GM18499 (cell line): Measurements from ENCODE around the gene OR3A2.
"Not testable (repeated sequence)": the region's sequence is repeated elsewhere in the genome, so short reads cannot be mapped to it uniquely, and the experiment has no call there.

Experiments
- ATAC-seq: cut with Tn5 transposase; IDR thresholded peaks from one replicate; pipeline ENCODE4 v1.9.1; 2021; ENCODE audit warnings: moderate number of reproducible peaks; ENCODE audit not compliant: insufficient read depth, unreplicated experiment

The OR3A2 gene

DNA sequence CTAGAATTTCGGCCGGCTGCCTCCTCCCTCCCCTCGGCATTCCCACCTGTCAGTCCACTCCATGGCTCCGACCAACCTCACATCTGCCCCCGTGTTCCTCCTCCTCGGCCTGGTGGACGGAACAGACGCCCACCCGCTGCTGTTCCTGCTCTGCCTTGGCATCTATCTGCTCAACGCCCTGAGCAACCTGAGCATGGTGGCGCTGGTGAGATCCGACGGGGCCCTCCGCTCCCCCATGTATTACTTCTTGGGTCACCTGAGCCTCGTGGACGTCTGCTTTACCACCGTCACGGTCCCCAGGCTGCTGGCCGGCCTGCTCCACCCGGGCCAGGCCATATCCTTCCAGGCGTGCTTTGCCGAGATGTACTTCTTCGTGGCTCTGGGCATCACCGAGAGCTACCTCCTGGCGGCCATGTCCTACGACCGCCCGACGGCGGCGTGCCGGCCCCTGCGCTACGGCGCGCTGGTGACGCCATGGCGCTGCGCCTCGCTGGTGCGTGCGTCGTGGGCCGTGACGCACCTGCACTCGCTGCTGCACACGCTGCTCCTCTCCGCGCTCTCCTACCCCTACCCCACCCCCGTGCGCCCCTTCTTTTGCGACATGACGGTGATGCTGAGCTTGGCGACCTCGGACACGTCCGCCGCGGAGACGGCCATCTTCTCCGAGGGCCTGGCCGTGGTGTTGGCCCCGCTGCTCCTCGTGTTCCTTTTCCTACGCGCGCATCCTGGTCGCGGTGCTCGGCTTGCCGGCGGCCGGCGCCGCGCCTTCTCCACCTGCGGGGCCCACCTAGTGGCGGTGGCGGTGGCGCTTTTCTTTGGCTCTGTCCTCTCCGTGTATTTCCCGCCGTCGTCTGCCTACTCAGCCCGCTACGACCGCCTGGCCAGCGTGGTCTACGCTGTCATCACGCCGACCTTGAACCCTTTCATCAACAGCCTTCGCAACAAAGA, at the start of gene OR3A2:
OR3A2 (minus strand) TSS at position 440 of the 948 bp plus-strand sequence.
- ATAC-seq, result no peak

DNA sequence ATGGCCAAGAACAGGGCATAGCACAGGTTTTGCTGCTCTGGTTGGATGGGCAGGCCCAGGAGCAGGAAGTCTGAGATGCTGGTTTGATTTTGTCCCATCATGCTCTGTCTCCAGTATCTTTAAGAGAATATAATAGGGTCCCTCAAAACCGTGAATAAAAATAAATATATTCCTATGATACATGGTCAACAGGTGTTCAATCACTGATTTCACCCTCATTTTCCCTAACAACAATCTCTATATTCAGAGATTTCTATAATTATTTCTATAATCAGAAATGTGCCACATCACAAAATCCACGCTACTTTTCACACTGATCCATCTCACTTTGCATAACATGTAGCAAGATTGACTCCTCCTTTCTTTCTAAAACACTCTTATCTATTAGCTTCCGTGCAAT, 47.6 kb upstream of the OR3A2 start, which contains the start of gene OR1E2:
OR1E2 (minus strand) TSS at position 101 of the 400 bp plus-strand sequence; CDS start at position 101, 0 bp downstream.
- ATAC-seq, result no peak

DNA sequence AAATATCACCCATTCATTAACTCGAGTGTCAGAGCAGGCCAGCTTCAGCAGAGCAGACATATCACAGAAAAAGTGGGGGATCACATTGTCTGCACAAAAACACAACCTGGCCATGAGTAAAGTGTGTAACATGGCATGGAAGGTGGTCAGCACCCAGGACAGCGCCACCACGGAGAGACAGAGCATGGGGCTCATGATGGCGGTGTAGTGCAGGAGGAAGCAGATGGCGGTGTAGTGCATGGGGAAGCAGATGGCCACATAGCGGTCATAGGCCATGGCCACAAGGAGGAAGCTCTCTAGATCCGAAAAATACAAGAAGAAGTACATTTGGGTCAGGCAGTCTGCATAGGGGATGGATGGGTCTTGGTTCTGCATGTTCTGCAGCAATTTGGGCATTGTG, 47.1 kb upstream of the OR3A2 start:
- ATAC-seq, result not testable (repeated sequence)

DNA sequence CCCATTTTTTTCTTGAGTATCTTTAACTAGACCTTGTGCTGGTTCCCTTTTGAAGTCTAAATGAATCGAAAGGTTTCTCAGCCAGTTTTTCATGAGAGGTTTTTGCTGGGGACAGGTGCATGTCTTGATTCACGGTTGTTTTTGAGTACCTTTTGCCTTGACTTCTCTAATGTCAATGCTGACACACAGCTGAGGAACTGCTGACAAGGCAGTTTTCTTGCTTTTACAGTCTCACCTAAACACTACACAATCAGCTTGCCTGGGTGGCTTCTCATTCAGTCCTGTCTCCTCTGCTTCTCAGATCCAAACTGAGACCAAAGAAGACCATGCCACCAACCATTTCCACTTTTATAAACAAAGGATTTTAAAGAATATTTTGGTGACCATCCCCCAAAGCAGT, 32.1 kb upstream of the OR3A2 start:
- ATAC-seq, result no peak

DNA sequence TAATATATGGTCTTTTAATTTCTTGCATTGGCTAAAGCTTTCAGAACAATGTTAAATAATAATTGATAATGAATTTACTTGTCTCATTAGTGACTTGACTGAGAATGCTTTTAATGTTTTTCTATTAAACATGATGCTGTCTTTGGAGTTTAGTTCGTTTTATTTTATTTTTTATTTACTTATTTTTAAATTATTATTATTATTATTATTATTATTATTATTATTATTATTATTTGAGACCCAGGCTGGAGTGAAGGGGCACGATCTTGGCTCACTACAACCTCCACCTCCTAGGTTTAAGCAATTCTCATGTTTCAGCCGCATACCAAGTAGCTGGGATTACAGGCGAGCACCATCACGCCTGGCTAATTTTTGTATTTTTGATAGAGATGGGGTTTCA, 29.5 kb upstream of the OR3A2 start:
- ATAC-seq, result no peak

DNA sequence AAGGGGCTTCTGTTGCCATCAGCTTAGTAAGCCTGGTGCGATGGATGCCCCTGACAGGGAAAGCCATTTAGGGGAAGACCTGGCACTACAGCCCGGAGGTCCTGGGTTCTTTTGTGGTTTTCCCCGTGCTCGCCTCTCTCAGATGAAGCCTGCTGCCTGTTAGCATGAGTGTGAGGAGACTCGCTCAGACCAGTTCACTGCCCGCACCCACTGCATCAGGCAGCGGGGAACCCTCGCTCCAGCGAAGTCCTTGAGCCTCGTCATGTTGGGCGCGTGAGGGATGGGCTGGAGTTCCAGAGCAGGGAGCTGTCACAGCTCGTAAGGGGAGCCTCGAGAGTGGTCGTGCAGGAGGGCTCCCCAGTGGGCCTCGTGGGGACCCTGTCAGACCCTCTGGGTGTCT, 26.1 kb upstream of the OR3A2 start:
- ATAC-seq, result not testable (repeated sequence)

DNA sequence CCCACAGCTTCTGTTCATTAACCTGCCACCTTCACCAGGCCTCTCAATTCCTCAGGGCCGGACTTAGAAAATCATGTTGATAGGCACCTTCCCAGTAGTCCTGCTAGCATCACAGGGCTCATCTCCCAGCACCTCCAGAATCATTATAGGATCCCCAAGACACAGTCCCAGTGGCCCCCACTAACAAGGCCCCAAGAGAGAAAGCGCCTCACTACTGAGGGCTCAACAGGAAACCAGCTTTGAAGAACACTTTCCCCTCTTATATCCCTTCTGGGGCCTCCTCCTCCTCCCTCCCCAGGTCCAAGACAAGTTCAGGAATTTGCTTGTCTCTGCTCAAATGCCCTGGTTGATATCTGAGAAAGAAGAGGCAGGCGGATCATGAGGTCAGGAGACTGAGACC, 25.0 kb upstream of the OR3A2 start, which contains the start of gene OR3A3:
OR3A3 (plus strand) TSS at position 301 of the 400 bp plus-strand sequence.
- ATAC-seq, result no peak

DNA sequence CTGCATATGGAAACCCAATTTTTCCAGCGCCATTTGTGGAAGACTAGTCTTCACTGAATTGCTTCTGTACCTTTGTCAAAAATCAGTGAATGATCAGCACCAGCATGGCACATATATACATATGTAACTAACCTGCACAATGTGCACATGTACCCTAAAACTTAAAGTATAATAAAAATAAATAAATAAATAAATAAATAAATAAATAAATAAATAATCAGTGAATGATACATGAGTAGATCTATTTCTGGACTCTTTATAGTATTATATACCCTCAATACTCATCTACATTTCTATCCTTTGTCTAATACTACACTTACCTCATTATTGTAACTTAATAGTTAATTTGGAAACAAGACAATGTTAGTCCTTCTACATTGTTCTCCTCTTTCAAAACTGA, 17.7 kb upstream of the OR3A2 start:
- ATAC-seq, result not testable (repeated sequence)

DNA sequence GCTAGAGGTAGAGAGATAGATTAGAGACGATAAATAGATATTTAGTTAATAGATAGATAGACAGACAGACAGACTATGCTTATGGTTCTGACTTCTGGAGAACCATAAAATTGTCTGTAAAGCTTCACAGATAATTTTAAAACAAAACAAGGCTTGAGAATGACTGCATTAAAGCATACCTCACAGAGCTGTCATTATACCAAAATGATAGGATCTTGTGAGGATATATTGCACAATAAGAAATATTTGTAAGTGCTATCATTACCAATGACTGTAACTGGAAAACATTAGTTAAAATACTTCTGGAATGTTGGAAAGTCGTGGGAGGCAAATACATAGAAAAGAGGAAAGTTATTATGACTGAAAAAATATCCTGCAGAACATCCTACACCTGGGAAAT, 15.7 kb upstream of the OR3A2 start:
- ATAC-seq, result no peak

DNA sequence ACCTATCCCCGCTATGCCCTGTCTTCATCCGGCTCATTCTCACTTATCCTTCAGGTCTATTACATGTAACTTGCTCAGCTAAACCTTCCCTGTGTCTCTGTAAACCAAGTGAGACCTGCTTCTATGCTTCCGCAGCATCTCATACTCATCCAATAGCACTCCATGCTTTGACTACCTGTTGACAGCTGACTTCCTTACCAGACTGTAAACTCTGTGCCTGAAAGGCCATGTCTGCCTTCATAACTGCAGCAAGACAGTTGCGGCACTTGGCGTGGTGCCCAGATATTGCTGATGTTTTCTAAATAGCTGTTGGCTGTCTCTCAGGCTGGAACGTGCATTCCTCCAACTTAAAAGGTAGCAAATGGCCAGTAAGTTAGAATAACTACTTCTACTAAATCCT, 13.9 kb upstream of the OR3A2 start:
- no peak for ATAC-seq

DNA sequence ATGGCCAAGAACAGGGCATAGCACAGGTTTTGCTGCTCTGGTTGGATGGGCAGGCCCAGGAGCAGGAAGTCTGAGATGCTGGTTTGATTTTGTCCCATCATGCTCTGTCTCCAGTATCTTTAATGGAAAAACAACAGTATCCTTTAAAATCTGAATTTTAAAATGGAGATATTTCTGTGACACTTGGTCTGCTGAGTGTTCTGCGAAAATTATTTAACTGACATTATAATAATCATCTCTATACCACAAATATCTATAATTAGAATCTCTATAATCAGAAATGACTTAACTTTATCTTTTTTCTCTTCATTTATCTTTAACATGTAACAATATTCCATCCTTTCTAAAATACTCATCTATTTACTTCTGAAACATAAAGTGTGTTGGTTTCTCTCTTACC, 12.2 kb upstream of the OR3A2 start, which contains the start of gene OR1E1:
OR1E1 (minus strand) TSS at position 101 of the 400 bp plus-strand sequence; CDS start at position 101, 0 bp downstream.
- no peak for ATAC-seq

DNA sequence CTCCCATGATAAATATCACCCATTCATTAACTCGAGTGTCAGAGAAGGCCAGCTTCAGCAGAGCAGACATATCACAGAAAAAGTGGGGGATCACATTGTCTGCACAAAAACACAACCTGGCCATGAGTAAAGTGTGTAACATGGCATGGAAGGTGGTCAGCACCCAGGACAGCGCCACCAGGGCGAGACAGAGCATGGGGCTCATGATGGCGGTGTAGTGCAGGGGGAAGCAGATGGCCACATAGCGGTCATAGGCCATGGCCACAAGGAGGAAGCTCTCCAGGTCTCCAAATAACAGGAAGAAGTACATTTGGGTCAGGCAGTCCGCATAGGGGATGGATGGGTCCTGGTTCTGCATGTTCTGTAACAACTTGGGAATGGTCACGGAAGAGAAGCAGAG, 11.7 kb upstream of the OR3A2 start:
- not testable (repeated sequence) for ATAC-seq

DNA sequence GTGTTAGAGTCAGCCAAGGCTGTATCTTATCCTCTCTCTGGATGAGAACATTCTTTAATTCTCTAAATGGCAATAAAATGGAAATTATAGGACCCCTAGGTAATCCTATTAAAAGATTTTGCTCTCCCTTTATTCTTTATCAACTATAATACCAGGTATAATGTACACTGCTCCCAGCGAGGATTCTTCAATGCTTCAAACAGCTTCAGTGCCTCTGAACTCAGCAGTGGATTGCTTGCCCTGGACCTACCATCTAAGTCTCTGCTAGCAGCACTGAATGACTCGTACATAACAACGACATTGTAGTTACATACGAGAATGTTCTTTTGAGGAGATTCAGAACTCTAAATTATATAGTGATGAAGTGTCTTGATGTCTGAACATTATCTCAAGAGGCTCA, 3.7 kb upstream of the OR3A2 start:
- no peak for ATAC-seq

DNA sequence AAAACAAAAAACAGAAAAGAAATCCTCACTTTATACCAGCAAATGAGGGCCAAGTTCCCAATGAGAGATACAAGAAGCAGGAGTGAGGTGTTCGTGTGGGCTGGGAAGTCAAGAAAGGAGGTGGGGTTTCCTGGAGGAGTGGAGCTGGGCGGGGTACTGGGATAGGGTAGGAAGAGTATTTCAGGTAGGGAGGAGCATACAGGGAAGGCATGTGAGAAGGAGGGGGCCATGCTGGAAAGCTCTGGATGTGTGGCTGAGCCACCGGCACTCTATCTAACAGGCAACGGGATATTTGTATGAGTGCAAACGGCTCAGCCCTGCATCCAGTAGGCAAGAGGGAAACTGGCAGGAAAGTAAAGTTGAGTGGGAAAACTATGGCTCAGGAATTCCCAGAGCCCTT, 4.2 kb downstream of the OR3A2 start:
- ATAC-seq, result no peak

DNA sequence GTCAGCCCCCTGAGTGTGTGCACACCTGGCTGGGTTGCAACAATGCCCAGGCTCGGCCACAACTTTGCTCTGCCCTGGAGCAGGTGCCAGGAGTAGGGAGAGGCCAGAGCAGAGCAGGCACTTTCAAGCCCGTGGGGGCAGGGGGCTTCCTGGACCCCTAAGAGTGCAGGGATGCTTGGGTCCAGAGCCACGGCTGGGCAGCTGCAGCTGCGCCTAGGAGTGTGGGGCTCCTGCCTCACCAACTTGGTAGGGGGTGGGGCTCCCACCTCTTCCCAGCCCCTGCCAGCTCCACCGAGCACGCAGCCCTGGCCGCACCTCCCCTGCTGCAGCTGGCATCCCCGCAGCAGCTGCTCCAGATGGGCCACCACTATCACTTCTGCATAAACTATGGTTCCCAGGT, 7.8 kb downstream of the OR3A2 start:
- ATAC-seq, result no peak

DNA sequence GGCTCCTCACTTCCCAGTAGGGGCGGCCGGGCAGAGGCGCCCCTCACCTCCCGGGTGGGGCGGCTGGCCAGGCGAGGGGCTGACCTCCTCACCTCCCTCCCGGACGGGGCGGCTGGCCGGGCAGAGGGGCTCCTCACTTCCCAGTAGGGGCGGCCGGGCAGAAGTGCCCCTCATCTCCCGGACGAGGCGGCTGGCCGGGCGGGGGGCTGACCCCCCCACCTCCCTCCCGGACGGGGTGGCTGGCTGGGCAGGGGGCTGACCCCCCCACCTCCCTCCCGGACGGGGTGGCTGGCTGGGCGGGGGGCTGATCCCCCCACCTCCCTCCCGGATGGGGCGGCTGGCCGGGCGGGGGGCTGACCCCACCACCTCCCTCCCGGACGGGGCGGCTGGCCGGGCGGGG, 14.9 kb downstream of the OR3A2 start:
- ATAC-seq, result not testable (repeated sequence)

DNA sequence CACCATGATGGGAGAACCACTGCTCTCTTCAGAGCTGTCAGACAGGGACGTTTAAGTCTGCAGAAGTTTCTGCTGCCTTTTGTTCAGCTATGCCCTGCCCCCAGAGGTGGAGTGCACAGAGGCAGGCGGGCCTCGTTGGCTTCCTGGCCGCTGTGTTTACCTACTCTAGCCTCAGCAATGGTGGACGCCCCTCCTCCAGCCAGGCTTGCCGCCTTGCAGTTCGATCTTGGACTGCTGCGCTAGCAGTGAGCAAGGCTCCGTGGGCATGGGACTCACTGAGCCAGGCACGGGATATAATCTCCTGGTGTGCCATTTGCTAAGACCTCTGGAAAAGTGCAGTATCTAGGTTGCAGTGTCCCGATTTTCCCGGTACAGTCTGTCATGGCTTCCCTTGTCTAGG, 43.3 kb downstream of the OR3A2 start:
- ATAC-seq, result not testable (repeated sequence)

DNA sequence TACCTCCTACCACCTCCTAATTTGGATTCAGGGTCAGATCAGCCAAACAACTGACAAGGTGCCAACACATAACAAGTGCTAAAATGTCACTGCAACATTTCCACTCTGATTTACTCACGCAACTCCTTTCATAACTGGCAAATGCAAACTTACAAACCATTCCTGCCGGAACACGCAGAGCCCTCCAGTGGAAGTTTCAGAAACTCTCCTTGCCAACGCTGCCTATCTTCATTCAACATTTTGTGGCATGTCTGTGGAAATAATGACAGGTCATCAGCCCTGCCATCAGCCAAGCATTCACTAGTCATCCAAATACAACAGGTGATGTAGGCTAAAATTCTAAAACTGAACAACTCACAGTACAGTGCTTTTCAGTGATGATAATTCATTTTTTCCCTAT, 50.2 kb downstream of the OR3A2 start:
- no peak for ATAC-seq

DNA sequence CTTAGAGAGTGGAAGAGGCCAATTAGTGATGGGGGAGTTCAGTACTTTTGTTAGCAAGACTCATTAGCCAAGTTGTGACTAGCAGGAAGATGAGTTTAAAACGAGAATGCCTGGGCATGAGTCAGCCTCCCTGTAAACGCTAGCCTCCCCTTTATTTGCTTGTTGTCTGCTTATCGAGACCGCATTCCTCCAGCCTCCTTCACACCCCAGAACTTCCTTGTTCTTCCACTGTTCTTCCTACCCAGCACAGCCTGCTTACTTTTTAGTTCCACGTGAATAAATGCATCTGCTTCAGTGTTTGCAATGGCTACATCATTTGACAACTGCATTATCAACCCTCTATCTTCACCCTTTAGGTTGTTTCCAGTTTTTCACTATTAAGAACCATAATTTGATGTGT, 67.8 kb downstream of the OR3A2 start:
- ATAC-seq, result no peak

DNA sequence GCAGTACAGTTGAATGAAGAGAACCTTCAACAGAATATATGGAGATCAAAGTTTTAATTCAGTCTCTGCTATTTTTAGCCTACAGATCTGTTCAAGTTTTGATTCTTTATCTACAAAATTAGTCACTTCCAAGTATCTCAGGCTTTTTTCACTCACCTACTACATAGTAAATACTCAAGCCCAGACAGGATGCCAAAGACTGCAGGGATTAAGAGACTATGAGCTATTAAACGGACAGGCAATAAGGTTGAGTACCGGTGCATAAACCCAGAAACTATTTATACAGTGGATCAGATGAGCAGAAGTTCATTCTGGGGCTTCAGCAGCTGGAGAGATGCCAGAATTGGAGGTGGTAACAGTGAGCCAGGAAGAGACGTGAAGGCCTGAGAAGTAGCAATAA, 69.3 kb downstream of the OR3A2 start:
- ATAC-seq, result no peak

DNA sequence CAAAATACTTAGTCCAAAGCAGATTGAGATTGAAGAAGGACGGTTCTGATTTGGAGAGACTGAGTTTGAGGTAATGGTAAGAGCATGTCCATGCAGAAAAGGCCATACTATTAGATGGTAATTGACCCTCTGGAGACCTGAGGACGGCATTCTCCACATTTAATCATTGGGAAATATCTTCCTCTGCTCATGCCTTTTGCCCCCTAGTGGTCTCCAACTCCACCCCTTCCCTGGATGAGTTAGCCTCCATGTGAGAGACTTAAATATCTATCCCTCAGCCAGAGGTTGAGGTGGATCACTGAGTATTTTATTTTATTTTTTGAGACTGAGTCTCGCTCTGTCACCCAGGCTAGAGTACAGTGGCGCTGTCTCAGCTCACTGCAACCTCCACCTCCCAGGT, 77.5 kb downstream of the OR3A2 start:
- no peak for ATAC-seq

DNA sequence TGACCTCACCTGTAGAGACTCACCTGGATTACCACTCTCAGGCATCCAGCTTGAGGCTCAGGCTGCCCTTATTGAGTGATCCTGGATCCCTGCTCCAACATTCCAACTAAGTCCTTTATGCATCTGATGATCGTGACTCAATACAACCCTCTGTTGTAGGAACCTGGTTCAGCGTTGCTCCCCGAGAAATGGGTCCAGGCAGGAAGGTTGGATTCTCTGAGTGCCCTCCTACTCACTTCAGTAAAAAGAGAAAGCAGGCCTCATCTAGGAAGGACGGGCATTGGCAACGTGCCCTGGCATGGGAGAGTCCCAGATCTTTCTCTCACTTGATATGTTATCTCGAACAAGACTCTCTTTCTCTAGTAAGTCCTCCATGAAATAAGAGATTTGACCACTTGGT, 87.8 kb downstream of the OR3A2 start, which contains the start of gene OR3A1:
OR3A1 (minus strand) TSS at position 101 of the 400 bp plus-strand sequence. CDS start 5,778 bp downstream, outside the sequence.
- ATAC-seq, result no peak
